Activated B cell treated with CpG ODN at 0.5 μM for 24 hours (primary cell): ENCODE data around the gene PPP4R2. TPM values are rescaled to one million over a fixed set of nuclear protein-coding genes. Genes with fewer than 3 reads are reported as not detected.

ENCODE experiments used
- ATAC-seq: fragments of 200-7000 bp; cut with Tn5 transposase; one replicate; pipeline ENCODE4 v1.10.0; 2021; ENCODE audit warnings: low read depth, mild to moderate bottlenecking, moderate library complexity
- CTCF ChIA-PET: fragments of 350-600 bp; sonication (Branson Sonifier 250); formaldehyde crosslinking; loops from one replicate; lab custom pipeline; 2021; ENCODE audit warnings: antibody characterized with exemption; lab: Charles Lee
- POLR2A ChIA-PET: fragments of 350-600 bp; sonication (Branson Sonifier 250); formaldehyde crosslinking; loops from one replicate; lab custom pipeline; 2021; ENCODE audit warnings: antibody characterized with exemption; lab: Charles Lee
- DNase-seq: peaks from one replicate; pipeline ENCODE4 v3.0.0; 2022
- H3K27ac Mint-ChIP-seq: one replicate; pipeline ENCODE4 v1.8.0; 2020; ENCODE audit warnings: mixed read lengths
- H3K27me3 Mint-ChIP-seq: one replicate; pipeline ENCODE4 v1.8.0; 2021; ENCODE audit warnings: mixed read lengths
- H3K36me3 Mint-ChIP-seq: one replicate; pipeline ENCODE4 v1.8.0; 2021; ENCODE audit warnings: low read depth, mixed read lengths
- H3K4me1 Mint-ChIP-seq: one replicate; pipeline ENCODE4 v1.8.0; 2021; ENCODE audit warnings: mixed read lengths
- H3K4me3 Mint-ChIP-seq: one replicate; pipeline ENCODE4 v1.8.0; 2020; ENCODE audit warnings: mild to moderate bottlenecking, mixed read lengths
- H3K9me3 Mint-ChIP-seq: one replicate; pipeline ENCODE4 v1.8.0; 2020; ENCODE audit warnings: mixed read lengths
- CTCF ChIP-seq: fragments of 200-600 bp; IDR thresholded peaks from one replicate; pipeline ENCODE4 v1.8.0; 2022; ENCODE audit warnings: antibody characterized with exemption, mild to moderate bottlenecking
- intact Hi-C: fragments of 100-400 bp; cut with micrococcal nuclease; formaldehyde crosslinking; loops from one replicate; pipeline ENCODE4 v1.15.1; 2024
- total RNA-seq: library from RNA; stranded (reverse); gene quantifications from 2 replicates; pipeline ENCODE4 v1.2.3, GENCODE V29; 2022

Gene PPP4R2
- total RNA-seq, 1 donor from 2014 or later: 59.7 TPM

- ATAC-seq: no peak
- CTCF ChIA-PET: interaction anchor here (1.2 kb wide), 1 partner anchor 45 kb away, joined by 4 read pairs; no protein-coding TSS in a partner anchor
Observed at GRCh38 chr3:73041537-73041936, 44.9 kb downstream of the PPP4R2 start.

GRCh38 chr3:73043414-73043813 is 46.8 kb downstream of the PPP4R2 start:
- Mint-ChIP-seq H3K36me3 (peaks cover 20% of the 10 kb centered on the region), H3K4me1 (peaks cover 39% of the 10 kb centered on the region), H3K9me3 (no peaks in the 10 kb centered on the region), H3K27me3 (no peaks in the 10 kb centered on the region), H3K27ac (no peak overlapping the region), H3K4me3 (no peak overlapping the region)
- intact Hi-C loops: no loop called here
- ATAC-seq: no peak
- no peak for TF ChIP-seq CTCF
- CTCF ChIA-PET: no interaction called here
- POLR2A ChIA-PET: interaction anchor here (0.6 kb wide), 1 partner anchor 57 kb away, joined by 3 read pairs; no protein-coding TSS in a partner anchor
- no peak for DNase-seq

More at GRCh38 chr3:73041537-73041936, 44.9 kb downstream of the PPP4R2 start:
- Mint-ChIP-seq H3K27ac (no peak overlapping the region), H3K9me3 (no peaks in the 10 kb centered on the region), H3K36me3 (peaks cover 15% of the 10 kb centered on the region), H3K4me3 (no peak overlapping the region), H3K4me1 (peaks cover 55% of the 10 kb centered on the region), H3K27me3 (no peaks in the 10 kb centered on the region)
- TF ChIP-seq CTCF: no peak
- DNase-seq: no peak
- POLR2A ChIA-PET: no interaction called here
- intact Hi-C loops: no loop called here

GRCh38 chr3:73045391-73045790 is 48.8 kb downstream of the PPP4R2 start:
- H3K9me3 Mint-ChIP-seq: no peaks in the 10 kb centered on the region
- peaks cover 28% of the 10 kb centered on the region for H3K36me3 Mint-ChIP-seq
- ATAC-seq (no peak), DNase-seq (no peak)
- peaks cover 39% of the 10 kb centered on the region for H3K4me1 Mint-ChIP-seq
- intact Hi-C loops: no loop called here
- no peak overlapping the region for H3K4me3 Mint-ChIP-seq
- H3K27ac Mint-ChIP-seq: no peak overlapping the region
- CTCF ChIA-PET: interaction anchor here (0.8 kb wide), 1 partner anchor 11 kb away, joined by 4 read pairs; no protein-coding TSS in a partner anchor
- POLR2A ChIA-PET: no interaction called here
- H3K27me3 Mint-ChIP-seq: no peaks in the 10 kb centered on the region
- TF ChIP-seq CTCF: no peak

GRCh38 chr3:73046195-73046594 is 49.6 kb downstream of the PPP4R2 start:
- no peak overlapping the region for H3K4me3 Mint-ChIP-seq

GRCh38 chr3:73049319-73049718 is 52.7 kb downstream of the PPP4R2 start:
- Mint-ChIP-seq H3K27me3 (no peaks in the 10 kb centered on the region), H3K4me1 (peaks cover 8% of the 10 kb centered on the region), H3K36me3 (peaks cover 38% of the 10 kb centered on the region), H3K27ac (no peak overlapping the region), H3K4me3 (no peak overlapping the region), H3K9me3 (no peaks in the 10 kb centered on the region)
- intact Hi-C loops: no loop called here
- no peak for TF ChIP-seq CTCF
- ChIA-PET POLR2A (no interaction called here), CTCF (no interaction called here)
- DNase-seq (no peak), ATAC-seq (no peak)

More at GRCh38 chr3:73046195-73046594, 49.6 kb downstream of the PPP4R2 start:
- ChIA-PET CTCF (no interaction called here), POLR2A (no interaction called here)
- intact Hi-C loops: no loop called here
- peaks cover 32% of the 10 kb centered on the region for H3K4me1 Mint-ChIP-seq
- peaks cover 35% of the 10 kb centered on the region for H3K36me3 Mint-ChIP-seq
- no peak for TF ChIP-seq CTCF
- DNase-seq (no peak), ATAC-seq (no peak)
- no peaks in the 10 kb centered on the region for H3K27me3 Mint-ChIP-seq
- no peak overlapping the region for H3K27ac Mint-ChIP-seq
- H3K9me3 Mint-ChIP-seq: no peaks in the 10 kb centered on the region
